Measurements from ENCODE around the gene TBC1D2B.

- TF ChIP-seq, protein P1, sequence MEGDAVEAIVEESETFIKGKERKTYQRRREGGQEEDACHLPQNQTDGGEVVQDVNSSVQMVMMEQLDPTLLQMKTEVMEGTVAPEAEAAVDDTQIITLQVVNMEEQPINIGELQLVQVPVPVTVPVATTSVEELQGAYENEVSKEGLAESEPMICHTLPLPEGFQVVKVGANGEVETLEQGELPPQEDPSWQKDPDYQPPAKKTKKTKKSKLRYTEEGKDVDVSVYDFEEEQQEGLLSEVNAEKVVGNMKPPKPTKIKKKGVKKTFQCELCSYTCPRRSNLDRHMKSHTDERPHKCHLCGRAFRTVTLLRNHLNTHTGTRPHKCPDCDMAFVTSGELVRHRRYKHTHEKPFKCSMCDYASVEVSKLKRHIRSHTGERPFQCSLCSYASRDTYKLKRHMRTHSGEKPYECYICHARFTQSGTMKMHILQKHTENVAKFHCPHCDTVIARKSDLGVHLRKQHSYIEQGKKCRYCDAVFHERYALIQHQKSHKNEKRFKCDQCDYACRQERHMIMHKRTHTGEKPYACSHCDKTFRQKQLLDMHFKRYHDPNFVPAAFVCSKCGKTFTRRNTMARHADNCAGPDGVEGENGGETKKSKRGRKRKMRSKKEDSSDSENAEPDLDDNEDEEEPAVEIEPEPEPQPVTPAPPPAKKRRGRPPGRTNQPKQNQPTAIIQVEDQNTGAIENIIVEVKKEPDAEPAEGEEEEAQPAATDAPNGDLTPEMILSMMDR (IDR thresholded peaks at IDR 0.05; ENCODE audit: poor library complexity) = no peak
- no peak for TF ChIP-seq EZH2phosphoT487 (IDR thresholded peaks at IDR 0.05; ENCODE audit: low read depth, severe bottlenecking, unreplicated experiment)
- TF ChIP-seq EZH2 (IDR thresholded peaks at IDR 0.05; ENCODE audit: borderline replicate concordance) = no peak
Observed at GRCh38 chr15:78063217-78063616, 14.3 kb downstream of the TBC1D2B start.
